K562 (cell line): ENCODE results near the gene SGMS1. TPM values are rescaled to one million over a fixed set of nuclear protein-coding genes. Genes with fewer than 3 reads are reported as not detected.

Experiments used
- DIDO1 ChIP-seq: fragments of 450-650 bp; IDR thresholded peaks from 2 replicates; pipeline ENCODE4 v1.6.1; 2016; ENCODE audit warnings: low read depth, missing biosample characterization, missing genetic modification characterization
- EHMT2 ChIP-seq: fragments of 450-650 bp; IDR thresholded peaks from 2 replicates; pipeline ENCODE4 v1.6.1; 2018; ENCODE audit warnings: antibody characterized with exemption
- HDAC6 ChIP-seq: IDR thresholded peaks from 2 replicates; pipeline ENCODE4 v1.6.1; 2012; ENCODE audit warnings: low read depth, mild to moderate bottlenecking, control low read depth, inconsistent platforms, low read length, moderate library complexity
- JUND ChIP-seq, 2 experiments: IDR thresholded peaks; 2 replicates in 1 of 2; 3 replicates in 1 of 2; pipeline ENCODE4 v1.6.1; 2011; ENCODE audit warnings: borderline replicate concordance in 2 of 2, low read depth in 2 of 2, low read length in 2 of 2, improper control_type of control experiment in 1 of 2, missing biosample characterization in 1 of 2, missing genetic modification characterization in 1 of 2, missing genetic modification reagents in 1 of 2
- KAT7 ChIP-seq: sonication (generic); formaldehyde crosslinking; IDR thresholded peaks from 2 replicates; pipeline ENCODE4 v1.8.0; 2022; ENCODE audit warnings: missing genetic modification reagents, mild to moderate bottlenecking, borderline replicate concordance
- MIER1 ChIP-seq: fragments of 450-650 bp; IDR thresholded peaks from 2 replicates; pipeline ENCODE4 v1.6.1; 2016; ENCODE audit warnings: antibody characterized with exemption, mild to moderate bottlenecking, low read depth
- PML ChIP-seq: IDR thresholded peaks from 2 replicates; pipeline ENCODE4 v1.6.1; 2012; ENCODE audit warnings: low read length, inconsistent platforms
- RBBP5 ChIP-seq: fragments of 200-600 bp; sonication (generic); IDR thresholded peaks from 2 replicates; pipeline ENCODE4 v1.6.1; 2012; ENCODE audit warnings: borderline replicate concordance, mild to moderate bottlenecking, low read length, control low read depth, inconsistent platforms; ENCODE audit not compliant: insufficient read depth, poor library complexity, severe bottlenecking
- SPI1 ChIP-seq: IDR thresholded peaks from 2 replicates; pipeline ENCODE4 v1.6.1; 2011; ENCODE audit warnings: low read depth, low read length, control low read depth, borderline replicate concordance
- ZC3H4 ChIP-seq: sonication (generic); formaldehyde crosslinking; IDR thresholded peaks from 2 replicates; pipeline ENCODE4 v1.9.0; 2021; ENCODE audit warnings: missing genetic modification reagents, borderline replicate concordance
- ZFP1 ChIP-seq: fragments of 450-650 bp; formaldehyde crosslinking; IDR thresholded peaks from 2 replicates; pipeline ENCODE4 v1.4.0; 2020; ENCODE audit warnings: mild to moderate bottlenecking, mixed read lengths
- ZNF695 ChIP-seq: fragments of 450-650 bp; formaldehyde crosslinking; IDR thresholded peaks from 2 replicates; pipeline ENCODE4 v1.4.0; 2020; ENCODE audit warnings: mild to moderate bottlenecking, moderate library complexity
- polyA plus RNA-seq, 8 experiments: library from polyadenylated mRNA; depleted of rRNA in 4 of 8; stranded (reverse) in 5 of 8; unstranded in 3 of 8; fragments of >200 nt; fragmentation: Nextera tagmentation in 2 of 8; fragmentation: Illumina TruSeq in 1 of 8; extraction: Ambion mirVana in 2 of 8; extraction: Trizol in 1 of 8; gene quantifications; 2 replicates each; pipeline versions ENCODE4 v1.2.1 to v1.2.3, GENCODE V29; 2011 to 2014; ENCODE audit warnings: inconsistent platforms in 1 of 8, missing spikeins in 1 of 8
- total RNA-seq, 7 experiments: library from RNA; depleted of rRNA in 6 of 7; stranded (reverse); fragments of >200 nt in 6 of 7; fragmentation: Illumina TruSeq in 2 of 7; extraction: Trizol in 2 of 7; gene quantifications; 2 replicates each; pipeline versions ENCODE4 v1.2.1 to v1.2.3, GENCODE V29; 2011 to 2021; ENCODE audit warnings: low replicate concordance in 1 of 7
- TF ChIP-seq, protein P1 (sequence below): fragments of 200-600 bp; sonication (generic); IDR thresholded peaks from one replicate; pipeline ENCODE4 v1.6.1; 2012; ENCODE audit warnings: mild to moderate bottlenecking, low read depth, low read length, inconsistent platforms
- TF ChIP-seq, protein P2 (sequence below): sonication (generic); formaldehyde crosslinking; IDR thresholded peaks from 2 replicates; pipeline ENCODE4 v1.8.0; 2022; ENCODE audit warnings: mild to moderate bottlenecking, missing genetic modification reagents, borderline replicate concordance

Gene SGMS1
- total and polyA plus RNA-seq, 9 of the 15 experiments (the other 6 are each of a cell fraction or from before 2014, with no cell fraction given) = 22.6 to 232 (median 82.2) TPM

DNA sequence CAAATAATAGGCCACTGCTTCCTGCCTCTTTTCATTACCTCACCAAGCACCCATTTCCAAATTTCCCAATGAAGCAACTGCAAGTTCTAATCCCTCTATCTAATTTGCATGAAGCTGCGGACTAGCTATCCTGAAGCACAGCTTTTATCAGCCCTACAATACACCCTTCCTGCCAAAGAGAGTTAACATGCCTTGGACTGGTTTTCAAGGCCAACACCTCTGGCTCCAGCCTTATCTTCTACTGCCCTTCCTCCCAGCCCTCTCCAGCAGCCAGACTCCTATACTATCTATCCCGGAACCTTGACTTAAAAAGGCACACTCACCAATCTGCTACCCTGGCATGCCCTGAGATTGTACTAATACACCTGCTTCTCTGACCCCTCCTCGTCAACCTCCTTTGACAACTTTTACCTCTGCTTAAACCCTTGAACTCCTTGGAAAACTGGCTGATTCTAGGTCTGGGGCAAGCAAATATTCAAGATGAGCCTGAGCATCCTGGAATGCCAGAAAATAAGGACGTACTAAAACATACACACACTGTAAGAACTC lies 73.4 kb downstream of the SGMS1 start (continued):
- TF ChIP-seq, protein P1, sequence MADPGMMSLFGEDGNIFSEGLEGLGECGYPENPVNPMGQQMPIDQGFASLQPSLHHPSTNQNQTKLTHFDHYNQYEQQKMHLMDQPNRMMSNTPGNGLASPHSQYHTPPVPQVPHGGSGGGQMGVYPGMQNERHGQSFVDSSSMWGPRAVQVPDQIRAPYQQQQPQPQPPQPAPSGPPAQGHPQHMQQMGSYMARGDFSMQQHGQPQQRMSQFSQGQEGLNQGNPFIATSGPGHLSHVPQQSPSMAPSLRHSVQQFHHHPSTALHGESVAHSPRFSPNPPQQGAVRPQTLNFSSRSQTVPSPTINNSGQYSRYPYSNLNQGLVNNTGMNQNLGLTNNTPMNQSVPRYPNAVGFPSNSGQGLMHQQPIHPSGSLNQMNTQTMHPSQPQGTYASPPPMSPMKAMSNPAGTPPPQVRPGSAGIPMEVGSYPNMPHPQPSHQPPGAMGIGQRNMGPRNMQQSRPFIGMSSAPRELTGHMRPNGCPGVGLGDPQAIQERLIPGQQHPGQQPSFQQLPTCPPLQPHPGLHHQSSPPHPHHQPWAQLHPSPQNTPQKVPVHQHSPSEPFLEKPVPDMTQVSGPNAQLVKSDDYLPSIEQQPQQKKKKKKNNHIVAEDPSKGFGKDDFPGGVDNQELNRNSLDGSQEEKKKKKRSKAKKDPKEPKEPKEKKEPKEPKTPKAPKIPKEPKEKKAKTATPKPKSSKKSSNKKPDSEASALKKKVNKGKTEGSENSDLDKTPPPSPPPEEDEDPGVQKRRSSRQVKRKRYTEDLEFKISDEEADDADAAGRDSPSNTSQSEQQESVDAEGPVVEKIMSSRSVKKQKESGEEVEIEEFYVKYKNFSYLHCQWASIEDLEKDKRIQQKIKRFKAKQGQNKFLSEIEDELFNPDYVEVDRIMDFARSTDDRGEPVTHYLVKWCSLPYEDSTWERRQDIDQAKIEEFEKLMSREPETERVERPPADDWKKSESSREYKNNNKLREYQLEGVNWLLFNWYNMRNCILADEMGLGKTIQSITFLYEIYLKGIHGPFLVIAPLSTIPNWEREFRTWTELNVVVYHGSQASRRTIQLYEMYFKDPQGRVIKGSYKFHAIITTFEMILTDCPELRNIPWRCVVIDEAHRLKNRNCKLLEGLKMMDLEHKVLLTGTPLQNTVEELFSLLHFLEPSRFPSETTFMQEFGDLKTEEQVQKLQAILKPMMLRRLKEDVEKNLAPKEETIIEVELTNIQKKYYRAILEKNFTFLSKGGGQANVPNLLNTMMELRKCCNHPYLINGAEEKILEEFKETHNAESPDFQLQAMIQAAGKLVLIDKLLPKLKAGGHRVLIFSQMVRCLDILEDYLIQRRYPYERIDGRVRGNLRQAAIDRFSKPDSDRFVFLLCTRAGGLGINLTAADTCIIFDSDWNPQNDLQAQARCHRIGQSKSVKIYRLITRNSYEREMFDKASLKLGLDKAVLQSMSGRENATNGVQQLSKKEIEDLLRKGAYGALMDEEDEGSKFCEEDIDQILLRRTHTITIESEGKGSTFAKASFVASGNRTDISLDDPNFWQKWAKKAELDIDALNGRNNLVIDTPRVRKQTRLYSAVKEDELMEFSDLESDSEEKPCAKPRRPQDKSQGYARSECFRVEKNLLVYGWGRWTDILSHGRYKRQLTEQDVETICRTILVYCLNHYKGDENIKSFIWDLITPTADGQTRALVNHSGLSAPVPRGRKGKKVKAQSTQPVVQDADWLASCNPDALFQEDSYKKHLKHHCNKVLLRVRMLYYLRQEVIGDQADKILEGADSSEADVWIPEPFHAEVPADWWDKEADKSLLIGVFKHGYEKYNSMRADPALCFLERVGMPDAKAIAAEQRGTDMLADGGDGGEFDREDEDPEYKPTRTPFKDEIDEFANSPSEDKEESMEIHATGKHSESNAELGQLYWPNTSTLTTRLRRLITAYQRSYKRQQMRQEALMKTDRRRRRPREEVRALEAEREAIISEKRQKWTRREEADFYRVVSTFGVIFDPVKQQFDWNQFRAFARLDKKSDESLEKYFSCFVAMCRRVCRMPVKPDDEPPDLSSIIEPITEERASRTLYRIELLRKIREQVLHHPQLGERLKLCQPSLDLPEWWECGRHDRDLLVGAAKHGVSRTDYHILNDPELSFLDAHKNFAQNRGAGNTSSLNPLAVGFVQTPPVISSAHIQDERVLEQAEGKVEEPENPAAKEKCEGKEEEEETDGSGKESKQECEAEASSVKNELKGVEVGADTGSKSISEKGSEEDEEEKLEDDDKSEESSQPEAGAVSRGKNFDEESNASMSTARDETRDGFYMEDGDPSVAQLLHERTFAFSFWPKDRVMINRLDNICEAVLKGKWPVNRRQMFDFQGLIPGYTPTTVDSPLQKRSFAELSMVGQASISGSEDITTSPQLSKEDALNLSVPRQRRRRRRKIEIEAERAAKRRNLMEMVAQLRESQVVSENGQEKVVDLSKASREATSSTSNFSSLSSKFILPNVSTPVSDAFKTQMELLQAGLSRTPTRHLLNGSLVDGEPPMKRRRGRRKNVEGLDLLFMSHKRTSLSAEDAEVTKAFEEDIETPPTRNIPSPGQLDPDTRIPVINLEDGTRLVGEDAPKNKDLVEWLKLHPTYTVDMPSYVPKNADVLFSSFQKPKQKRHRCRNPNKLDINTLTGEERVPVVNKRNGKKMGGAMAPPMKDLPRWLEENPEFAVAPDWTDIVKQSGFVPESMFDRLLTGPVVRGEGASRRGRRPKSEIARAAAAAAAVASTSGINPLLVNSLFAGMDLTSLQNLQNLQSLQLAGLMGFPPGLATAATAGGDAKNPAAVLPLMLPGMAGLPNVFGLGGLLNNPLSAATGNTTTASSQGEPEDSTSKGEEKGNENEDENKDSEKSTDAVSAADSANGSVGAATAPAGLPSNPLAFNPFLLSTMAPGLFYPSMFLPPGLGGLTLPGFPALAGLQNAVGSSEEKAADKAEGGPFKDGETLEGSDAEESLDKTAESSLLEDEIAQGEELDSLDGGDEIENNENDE = no peak
- TF ChIP-seq ZC3H4 (CRISPR knock-in tag) (no peak), JUND (IDR thresholded peaks at IDR 0.05; ENCODE audit: borderline replicate concordance, low read depth, low read length) (peak; percentile 74), JUND (tag; IDR thresholded peaks at IDR 0.05; ENCODE audit: borderline replicate concordance, low read depth, low read length) (peak; percentile 88; the same call in 2 of the 3 replicates), EHMT2 (peak; percentile 95), PML (peak; percentile 100), RBBP5 (peak; percentile 29), KAT7 (CRISPR knock-in tag) (peak; percentile 42; the same call in 1 of the 2 replicates), ZNF695 (CRISPR knock-in tag) (no peak), DIDO1 (tag) (0 out of 2 replicates have a peak, but pooled peaks have one; percentile 60), HDAC6 (no peak), SPI1 (peak; percentile 65; the same call in 1 of the 2 replicates), MIER1 (peak; percentile 80), ZFP1 (CRISPR knock-in tag) (no peak)
- TF ChIP-seq, protein P2, sequence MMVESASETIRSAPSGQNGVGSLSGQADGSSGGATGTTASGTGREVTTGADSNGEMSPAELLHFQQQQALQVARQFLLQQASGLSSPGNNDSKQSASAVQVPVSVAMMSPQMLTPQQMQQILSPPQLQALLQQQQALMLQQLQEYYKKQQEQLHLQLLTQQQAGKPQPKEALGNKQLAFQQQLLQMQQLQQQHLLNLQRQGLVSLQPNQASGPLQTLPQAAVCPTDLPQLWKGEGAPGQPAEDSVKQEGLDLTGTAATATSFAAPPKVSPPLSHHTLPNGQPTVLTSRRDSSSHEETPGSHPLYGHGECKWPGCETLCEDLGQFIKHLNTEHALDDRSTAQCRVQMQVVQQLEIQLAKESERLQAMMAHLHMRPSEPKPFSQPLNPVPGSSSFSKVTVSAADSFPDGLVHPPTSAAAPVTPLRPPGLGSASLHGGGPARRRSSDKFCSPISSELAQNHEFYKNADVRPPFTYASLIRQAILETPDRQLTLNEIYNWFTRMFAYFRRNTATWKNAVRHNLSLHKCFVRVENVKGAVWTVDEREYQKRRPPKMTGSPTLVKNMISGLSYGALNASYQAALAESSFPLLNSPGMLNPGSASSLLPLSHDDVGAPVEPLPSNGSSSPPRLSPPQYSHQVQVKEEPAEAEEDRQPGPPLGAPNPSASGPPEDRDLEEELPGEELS (CRISPR knock-in tag) = no peak
